GM18517 (cell line): ENCODE results near the gene CHD2.

Experiments used
- ATAC-seq: cut with Tn5 transposase; IDR thresholded peaks from one replicate; pipeline ENCODE4 v1.9.1; 2021; ENCODE audit warnings: mild to moderate bottlenecking, moderate library complexity; ENCODE audit not compliant: unreplicated experiment

Gene CHD2

GRCh38 chr15:92928225-92928750, 28.2 kb downstream of the CHD2 start:
- ATAC-seq = no peak

DNA sequence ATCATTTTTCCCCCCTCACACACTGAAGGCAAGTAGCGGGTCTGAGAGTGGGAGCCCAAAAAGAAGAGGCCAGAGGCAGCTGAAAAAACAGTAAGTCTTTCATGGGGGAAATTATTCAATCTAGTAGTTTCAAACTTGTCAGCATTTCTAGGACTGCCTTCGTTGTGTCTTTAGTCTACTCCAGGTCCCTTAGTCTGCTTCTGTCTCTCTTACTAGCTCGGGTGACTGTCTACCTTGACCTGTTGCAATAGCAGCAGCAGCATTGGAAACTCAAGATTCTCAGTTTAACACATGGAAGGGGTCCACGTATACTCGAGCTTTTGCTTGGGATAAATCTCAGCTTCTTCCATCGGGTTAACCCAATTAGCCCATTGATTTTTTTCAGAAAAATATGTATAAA, 28.9 kb downstream of the CHD2 start:
- ATAC-seq = no peak

GRCh38 chr15:92930054-92930621, 30.0 kb downstream of the CHD2 start:
- no peak for ATAC-seq

DNA sequence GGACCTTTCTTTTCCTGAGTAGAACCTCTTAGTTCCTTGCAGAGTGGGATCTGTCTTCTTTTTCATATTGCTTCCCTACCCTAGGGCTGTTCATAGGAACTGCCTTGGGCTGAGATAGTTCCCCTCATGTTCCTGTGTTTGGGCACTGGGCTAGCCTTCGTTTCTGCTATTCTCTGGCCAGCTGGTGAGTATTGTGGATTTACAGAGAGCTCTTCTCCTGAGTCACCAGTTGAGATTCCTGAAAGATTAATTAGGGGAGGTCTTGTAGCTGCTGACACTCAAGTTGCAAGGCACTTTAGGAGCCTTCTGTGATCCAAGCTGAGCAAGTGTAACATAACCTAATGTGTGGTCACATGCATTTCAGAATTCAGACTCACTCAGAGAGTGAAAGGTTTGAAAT, 30.7 kb downstream of the CHD2 start:
- no peak for ATAC-seq

DNA sequence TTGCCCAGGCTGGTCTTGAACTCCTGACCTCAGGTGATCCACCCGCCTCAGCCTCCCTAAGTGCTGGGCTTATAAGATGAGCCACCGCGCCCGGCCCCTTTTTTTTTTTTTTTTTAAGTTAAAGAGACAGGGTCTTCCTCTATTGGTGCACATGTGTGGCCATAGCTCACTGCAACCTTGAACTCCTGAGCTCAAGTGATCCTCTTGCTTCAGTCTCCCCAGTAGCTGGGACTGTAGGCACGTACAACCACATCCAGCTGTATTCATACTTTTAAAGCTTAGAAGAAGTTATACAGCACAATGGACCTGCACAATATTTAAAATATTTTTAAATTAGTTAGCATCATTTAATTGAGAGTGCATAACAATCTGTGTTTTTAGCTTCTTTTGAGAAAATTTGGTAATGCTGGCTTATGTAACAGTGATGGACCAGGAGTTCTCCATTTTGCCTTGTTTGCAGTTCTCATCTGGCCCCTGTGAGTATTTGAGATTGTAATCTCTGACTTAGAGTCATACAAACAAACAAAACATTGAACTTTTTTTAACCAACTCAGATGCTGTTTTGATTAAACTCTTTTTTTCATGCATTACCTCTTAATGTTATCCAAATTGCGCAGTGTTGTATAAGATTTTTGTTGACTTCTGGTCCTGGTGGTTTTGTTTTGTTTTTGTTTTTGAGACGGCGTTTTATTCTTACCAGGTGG, 33.0 kb downstream of the CHD2 start:
- no peak for ATAC-seq

DNA sequence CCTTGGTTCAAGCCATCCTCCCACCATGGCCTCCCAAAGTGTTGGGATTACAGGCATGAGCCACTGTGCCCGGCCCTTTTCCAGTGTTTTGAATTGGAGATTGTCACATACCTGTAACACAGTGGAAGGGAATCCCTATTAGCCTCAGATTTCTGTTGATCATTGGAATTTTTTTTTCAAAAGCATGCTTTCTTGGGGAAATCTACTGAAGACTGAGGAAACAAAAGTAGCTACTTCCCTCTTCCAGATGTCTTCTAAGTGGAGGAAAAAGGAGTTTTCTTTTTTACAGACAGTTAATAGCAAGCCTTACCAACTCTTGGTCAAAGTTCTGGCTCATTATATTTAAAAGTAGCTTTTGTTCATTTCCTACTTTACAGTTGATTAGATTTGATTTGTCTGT, 33.7 kb downstream of the CHD2 start:
- ATAC-seq = no peak

DNA sequence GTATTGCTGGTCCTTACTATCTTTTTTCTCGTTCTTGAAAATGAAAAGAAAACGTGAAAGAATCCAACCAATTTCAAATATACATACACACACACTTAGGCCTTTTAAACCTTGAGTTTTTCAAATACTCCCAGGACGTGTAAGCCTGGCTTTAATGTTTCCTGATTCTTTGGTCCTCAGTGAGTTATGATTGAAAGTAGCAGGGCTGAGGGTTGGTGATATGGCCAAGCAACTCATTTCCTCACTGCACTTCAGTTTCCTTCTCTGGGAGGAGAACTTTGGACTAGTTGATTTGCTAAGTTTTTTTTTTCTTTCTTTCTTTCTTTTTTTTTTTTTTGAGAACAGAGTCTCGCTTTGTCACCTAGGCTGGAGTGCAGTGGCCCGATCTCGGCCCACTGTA, 34.6 kb downstream of the CHD2 start:
- no peak for ATAC-seq

DNA sequence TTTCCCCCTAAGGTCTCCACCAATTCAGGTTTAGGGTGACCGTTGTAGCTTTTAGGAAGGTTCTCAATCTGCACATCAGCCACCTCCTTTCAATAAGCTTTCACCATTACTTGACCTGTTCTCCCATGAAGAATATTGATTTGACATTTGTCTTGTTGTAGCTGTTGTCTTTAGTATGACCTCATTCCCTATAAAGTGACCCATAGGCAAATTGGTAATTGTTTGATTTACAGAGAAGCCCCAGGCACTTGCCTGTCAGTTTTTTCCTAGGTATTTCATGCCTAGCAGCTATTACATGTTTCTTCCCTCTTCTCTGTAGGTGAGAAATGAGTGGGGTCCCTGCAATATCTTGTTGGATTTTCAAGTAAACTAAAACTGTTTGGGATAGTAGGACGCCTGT, 36.0 kb downstream of the CHD2 start:
- ATAC-seq = no peak

DNA sequence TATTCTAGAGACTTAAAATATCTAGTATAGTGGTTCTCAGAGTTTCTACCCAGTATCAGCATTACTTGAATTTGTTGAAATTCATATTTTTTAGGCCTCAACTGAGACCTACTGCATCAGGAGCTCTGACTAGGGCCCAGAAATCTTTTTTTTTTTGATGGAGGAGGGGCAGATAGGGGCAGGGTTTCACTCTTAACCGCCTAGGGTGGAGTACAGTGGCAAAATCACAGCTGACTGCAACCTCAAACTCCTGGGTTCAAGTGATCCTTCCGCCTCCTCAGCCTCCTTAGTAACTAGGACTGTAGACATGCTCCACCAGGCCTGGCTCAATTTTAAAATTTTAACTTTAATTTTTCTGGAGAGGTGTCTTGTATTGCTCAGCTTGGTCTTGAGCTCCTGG, 36.6 kb downstream of the CHD2 start:
- no peak for ATAC-seq

GRCh38 chr15:92937901-92938300, 37.8 kb downstream of the CHD2 start:
- no peak for ATAC-seq

DNA sequence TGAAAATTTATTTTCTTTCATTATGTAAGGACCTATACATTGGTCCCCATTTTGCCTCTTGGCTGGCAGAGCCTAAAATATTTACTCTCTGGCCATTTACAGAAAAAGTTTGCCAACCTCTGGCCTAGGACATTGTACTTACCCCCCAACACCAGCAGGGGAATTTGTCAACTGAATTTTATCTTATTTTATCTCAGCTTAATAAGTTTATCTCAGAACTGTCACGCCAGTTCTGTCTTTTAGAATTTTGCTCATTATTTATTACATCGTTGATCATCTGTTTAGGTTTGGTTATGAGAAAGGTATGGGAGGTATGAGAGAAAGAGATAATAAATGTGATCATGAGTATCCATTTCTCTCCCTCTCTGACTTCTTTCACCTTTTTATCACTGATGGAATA, 38.3 kb downstream of the CHD2 start:
- no peak for ATAC-seq

DNA sequence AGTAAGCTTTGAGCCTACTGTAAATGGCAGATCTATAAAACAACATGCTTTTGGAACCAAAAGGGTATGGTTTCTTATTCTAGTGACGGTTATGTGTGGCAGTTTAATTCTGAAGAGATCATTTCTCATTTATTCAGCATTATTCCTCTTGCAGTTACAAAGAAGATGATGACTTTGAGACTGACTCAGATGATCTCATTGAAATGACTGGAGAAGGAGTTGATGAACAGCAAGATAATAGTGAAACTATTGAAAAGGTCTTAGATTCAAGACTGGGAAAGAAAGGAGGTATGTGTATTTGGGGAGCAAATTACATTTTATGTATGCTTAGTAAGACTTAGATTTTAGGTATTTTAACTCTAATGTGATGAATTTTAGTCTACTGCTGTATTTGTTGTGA, 41.5 kb downstream of the CHD2 start:
- ATAC-seq = no peak

DNA sequence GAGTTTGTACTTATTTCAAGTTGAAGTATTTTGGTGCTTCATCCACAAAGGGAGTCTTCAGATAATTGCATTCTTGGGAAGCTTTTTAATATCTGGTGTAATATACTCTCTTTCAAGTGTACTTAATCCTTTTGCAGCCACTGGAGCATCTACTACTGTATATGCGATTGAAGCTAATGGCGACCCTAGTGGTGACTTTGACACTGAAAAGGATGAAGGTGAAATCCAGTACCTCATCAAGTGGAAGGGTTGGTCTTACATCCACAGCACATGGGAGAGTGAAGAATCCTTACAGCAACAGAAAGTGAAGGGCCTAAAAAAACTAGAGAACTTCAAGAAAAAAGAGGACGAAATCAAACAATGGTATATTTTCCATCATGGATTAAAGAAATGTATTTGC, 42.6 kb downstream of the CHD2 start:
- ATAC-seq = no peak

DNA sequence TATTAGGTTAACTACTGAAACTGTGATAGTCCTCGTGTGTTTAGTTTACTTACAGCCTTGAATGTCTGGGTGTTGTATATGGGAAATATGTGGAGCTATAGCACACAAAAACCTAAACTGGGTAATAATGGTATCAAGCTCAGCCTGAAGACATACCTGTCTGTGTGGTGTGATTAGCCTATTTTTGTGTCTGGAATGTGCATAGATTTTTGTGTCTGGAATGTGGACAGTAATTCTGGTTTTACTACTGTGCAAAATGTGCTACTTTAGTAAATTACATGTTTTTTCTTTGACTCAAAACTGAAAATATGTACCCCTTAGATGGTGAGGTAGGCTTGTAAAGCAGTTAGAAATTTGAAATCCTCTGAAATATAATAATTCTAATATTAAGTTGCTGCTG, 43.5 kb downstream of the CHD2 start:
- ATAC-seq = no peak

DNA sequence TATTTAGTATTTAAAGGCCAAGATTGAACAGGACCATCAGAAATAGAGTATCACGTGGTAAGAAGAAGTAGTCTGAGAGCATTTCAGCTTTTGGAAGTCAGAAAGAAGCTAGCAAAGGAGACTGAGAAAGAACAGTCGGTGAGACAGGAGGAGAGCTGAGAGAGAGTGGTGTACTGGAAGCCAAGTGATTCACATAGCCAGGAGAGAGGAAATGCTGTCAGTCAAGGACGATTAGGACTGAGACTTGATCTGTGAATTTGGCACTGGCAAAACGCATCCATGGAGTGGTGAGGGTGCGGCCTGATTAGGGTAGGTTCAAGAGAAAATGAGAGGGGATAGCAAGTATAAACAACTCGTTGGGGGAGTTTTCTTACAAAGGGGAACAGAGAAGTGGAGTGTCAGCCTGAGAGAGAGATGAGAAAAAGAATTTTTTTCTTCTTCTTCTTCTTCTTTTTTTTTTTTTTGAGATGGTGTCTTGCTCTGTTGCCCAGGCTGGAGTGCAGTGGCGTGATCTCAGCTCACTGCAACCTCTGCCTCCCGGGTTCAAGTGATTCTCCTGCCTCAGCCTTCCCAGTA, 44.9 kb downstream of the CHD2 start:
- ATAC-seq = no peak

- no peak for ATAC-seq
Observed at GRCh38 chr15:92947071-92947730, 47.1 kb downstream of the CHD2 start.

- ATAC-seq = no peak
Observed at GRCh38 chr15:92949604-92950249, 49.6 kb downstream of the CHD2 start.

DNA sequence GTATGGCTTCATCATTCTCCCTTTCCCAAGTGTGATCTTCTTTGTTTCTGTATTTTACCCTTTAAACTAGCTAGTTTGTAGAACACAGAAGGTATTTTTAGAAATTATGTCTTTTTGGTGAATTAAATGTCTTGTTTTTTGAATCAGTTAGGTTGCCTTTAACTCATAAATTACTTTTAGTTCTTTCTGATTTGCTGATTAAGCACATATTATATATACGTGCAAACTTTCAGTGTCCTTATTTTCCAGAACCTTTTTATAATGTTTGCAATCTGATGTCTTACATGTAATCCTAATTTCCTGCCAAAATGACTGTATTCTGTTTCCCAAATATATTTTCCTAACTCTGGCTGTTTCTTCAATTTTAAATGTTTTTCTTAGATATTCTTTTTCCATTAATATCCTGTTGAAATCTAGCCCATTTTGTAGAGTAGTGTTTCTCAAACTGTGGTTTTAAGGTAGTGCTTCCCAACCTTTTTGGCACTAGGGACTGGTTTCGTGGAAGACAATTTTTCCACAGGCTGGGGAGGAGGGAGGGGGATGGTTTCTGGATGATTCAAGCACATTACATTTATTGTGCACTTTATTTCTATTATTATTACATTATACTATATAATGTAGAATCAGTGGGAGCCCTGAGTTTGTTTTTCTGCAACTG, 51.8 kb downstream of the CHD2 start:
- no peak for ATAC-seq

DNA sequence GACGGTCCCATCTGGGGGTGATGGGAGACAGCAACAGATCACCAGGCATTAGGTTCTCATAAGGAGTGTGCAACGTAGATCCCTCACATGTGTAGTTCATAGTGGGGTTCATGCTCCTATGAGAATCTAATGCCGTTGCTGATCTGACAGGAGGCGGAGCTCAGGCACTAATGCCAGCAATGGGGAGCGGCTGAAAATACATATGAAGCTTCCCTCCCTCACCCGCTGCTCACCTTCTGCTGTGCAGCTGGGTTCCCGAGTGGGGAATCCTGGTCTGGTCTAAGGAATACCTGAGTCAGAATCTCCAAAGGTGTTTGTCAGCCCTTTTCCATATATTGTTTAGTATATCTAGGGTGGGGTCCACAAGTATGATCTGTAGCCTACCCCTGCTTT, 52.3 kb downstream of the CHD2 start:
- ATAC-seq = no peak

GRCh38 chr15:92953566-92953965, 53.4 kb downstream of the CHD2 start:
- ATAC-seq = no peak

- ATAC-seq = no peak
Observed at GRCh38 chr15:92954002-92954401, 53.9 kb downstream of the CHD2 start.
